Measurements from ENCODE around the gene PTHLH.

The PTHLH gene

DNA sequence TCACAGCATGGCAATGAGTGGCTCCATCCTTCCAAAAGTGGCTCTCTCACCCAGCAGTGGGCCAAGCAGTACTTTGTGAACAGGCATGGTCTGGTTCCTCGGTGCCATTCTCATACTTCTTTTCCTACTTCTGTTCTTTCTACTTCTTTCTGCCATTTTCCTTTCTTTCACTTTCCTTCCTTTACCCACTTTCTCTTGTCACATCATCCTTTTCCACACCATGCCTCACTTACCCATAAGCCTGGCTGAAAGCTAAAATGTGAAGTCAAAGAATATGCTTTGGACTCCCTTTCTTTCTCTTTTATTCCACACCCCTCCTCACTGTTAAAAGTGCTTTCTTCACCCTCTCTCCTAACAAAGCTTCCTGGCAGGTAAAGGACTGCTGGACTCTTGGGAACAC is 57.0 kb downstream of the PTHLH start:
- DNase-seq (ENCODE audit: low read depth), result no peak
- no peak overlapping the region for H3K4me3 ChIP-seq (replicated peaks; ENCODE audit: low read depth, low read length)
- TF ChIP-seq, protein P1, sequence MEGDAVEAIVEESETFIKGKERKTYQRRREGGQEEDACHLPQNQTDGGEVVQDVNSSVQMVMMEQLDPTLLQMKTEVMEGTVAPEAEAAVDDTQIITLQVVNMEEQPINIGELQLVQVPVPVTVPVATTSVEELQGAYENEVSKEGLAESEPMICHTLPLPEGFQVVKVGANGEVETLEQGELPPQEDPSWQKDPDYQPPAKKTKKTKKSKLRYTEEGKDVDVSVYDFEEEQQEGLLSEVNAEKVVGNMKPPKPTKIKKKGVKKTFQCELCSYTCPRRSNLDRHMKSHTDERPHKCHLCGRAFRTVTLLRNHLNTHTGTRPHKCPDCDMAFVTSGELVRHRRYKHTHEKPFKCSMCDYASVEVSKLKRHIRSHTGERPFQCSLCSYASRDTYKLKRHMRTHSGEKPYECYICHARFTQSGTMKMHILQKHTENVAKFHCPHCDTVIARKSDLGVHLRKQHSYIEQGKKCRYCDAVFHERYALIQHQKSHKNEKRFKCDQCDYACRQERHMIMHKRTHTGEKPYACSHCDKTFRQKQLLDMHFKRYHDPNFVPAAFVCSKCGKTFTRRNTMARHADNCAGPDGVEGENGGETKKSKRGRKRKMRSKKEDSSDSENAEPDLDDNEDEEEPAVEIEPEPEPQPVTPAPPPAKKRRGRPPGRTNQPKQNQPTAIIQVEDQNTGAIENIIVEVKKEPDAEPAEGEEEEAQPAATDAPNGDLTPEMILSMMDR (IDR thresholded peaks at IDR 0.05; ENCODE audit: low read length, missing control alignments), result no peak

DNA sequence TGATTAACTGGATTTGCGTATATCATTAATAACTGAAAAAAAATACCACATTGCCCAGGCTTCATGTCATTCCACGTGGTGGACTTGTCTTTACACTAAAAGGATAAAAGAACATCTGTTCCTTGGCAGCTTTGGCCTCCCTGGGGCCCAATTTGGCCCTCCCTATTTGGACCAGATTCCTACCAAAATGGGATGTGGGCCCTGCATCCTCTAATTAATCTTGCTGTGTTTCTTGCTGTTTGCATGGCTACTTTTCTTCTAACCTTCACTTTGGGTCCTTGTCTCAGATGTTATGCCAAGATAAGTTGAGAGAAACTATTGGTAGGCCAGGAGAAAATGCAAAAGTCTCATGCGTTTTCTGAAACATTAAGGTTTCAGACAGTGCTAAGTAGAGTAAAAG is 57.5 kb downstream of the PTHLH start:
- H3K4me3 ChIP-seq (replicated peaks; ENCODE audit: low read depth, low read length), result no peak overlapping the region
- DNase-seq (ENCODE audit: low read depth), result no peak
- TF ChIP-seq, protein P1 (IDR thresholded peaks at IDR 0.05; ENCODE audit: low read length, missing control alignments), result no peak

DNA sequence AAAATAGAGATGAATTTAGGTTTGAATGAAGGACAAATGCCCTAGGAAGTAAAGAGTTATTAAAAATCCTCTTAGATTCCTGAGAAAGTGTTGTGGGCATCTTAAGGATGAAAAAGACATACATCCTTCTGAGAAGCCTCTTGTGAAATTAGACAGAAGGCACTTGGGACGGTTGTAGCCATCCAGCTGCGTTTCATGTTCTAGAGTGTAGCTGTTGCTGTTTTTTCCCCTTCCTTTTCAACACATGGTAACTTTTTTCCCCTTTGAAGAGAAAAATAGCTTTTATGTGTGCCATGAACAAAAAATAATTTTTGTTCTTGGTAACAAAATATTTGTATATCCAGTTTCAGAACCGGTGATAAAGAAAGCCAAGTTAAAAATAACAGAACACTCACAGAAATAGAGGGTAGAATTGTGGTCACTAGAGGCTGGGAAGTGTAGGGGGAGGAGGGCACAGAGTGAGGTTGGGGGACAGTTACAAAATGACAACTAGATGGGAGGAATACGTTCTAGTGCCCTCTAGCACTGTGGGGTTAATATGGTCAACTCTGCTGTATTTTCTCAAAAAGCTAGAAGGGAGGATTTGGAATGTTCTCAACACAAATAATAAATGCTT is 58.4 kb downstream of the PTHLH start:
- DNase-seq (ENCODE audit: low read depth), result no peak
- no peak overlapping the region for H3K4me3 ChIP-seq (replicated peaks; ENCODE audit: low read depth, low read length)
- TF ChIP-seq, protein P1 (IDR thresholded peaks at IDR 0.05; ENCODE audit: low read length, missing control alignments), result no peak

DNA sequence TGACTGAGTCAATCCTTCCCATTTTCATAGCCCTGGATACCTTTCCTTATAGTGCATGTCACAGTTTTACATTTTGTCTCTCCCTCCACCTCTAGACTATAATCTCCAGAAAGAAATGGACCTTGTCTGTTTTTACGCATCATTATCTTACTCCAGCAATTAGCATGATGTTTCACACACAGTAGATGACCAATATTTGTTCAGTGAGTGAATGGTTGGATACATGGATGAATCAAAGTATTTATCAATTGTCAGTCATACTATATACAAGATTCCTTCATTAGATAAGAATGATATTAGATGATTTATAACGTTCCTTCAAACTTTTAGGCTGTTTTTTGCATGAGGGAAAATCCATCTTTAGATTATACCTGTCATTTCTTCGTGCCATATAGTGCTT is 61.1 kb downstream of the PTHLH start:
- DNase-seq (ENCODE audit: low read depth), result no peak
- TF ChIP-seq, protein P1 (IDR thresholded peaks at IDR 0.05; ENCODE audit: low read length, missing control alignments), result no peak
- H3K4me3 ChIP-seq (replicated peaks; ENCODE audit: low read depth, low read length), result no peak overlapping the region

Data from fibroblast of pulmonary artery (primary cell).